Liver (tissue), 3 donors: ENCODE measurements around the gene TMEM63A.

Experiments used
- EGR1 ChIP-seq, 2 donors: IDR thresholded peaks; 2 replicates each; pipeline ENCODE4 v1.6.1; 2016 to 2018; ENCODE audit warnings: antibody characterized with exemption in 2 of 2, low read depth in 2 of 2
- TF ChIP-seq, protein P1 (sequence below): fragments of 150-350 bp; IDR thresholded peaks from 2 replicates; pipeline ENCODE4 v1.5.1; 2017; ENCODE audit warnings: improper control_type of control experiment, low read depth, low read length; ENCODE audit not compliant: missing input control
- donor health status: healthy.
- donor health status: healthy.

DNA sequence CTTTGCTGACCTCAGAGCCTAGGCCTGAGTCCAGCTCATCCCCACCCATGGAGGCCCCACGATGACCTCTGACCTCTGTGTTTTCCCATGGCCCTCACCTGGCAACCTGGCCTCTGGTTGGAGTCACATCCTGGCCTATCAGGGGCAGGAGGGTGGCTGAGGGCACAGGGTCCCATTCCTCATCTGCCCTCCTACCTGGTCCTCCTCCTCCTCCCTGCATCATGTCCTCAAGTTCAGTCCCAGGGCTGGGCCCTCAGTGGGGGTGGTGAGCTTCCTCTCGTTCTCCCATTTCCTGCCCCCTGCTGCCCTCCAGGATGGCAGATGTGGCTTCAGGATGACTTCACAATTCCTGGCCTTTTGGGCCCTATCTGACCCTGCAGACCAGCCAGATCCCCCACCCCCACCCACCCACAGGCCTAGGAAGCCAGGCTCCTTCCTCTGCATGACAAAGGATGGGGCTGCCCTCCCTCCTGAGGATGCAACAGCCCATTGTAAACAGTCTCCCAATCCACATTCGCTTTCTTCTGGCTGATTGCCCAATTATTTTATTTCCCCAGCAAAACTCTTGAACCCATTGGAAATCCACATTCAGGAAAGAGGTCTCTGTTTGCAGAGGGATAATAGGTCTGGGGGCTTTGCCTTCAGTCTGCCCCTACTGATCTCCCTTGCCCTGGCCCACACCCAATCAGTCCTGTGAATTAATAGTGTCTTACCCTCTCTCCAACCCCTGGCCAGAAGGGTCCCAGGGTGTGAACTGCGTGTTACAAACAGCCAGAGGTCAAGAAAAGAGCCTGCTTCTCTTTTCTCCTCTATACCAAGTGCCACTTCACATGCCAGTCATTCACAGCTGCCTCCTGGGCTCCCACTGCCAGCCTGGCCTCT lies 17.1 kb upstream of the TMEM63A start:
- TF ChIP-seq, protein P1, sequence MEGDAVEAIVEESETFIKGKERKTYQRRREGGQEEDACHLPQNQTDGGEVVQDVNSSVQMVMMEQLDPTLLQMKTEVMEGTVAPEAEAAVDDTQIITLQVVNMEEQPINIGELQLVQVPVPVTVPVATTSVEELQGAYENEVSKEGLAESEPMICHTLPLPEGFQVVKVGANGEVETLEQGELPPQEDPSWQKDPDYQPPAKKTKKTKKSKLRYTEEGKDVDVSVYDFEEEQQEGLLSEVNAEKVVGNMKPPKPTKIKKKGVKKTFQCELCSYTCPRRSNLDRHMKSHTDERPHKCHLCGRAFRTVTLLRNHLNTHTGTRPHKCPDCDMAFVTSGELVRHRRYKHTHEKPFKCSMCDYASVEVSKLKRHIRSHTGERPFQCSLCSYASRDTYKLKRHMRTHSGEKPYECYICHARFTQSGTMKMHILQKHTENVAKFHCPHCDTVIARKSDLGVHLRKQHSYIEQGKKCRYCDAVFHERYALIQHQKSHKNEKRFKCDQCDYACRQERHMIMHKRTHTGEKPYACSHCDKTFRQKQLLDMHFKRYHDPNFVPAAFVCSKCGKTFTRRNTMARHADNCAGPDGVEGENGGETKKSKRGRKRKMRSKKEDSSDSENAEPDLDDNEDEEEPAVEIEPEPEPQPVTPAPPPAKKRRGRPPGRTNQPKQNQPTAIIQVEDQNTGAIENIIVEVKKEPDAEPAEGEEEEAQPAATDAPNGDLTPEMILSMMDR: no peak
- no peak for TF ChIP-seq EGR1 (IDR thresholded peaks at IDR 0.05; ENCODE audit: low read depth in 2 of 2)
